Activated CD4-positive, alpha-beta T cell treated with anti-CD3 and anti-CD28 coated beads for 36 hours (primary cell): ENCODE results near the gene UFC1. TPM values are rescaled to one million over a fixed set of nuclear protein-coding genes. Genes with fewer than 3 reads are reported as not detected.

ENCODE experiments used
- ATAC-seq: fragments of 200-7000 bp; cut with Tn5 transposase; one replicate; pipeline ENCODE4 v1.10.0; 2021; ENCODE audit warnings: mild to moderate bottlenecking, moderate library complexity
- CTCF ChIA-PET: fragments of 350-600 bp; sonication (Branson Sonifier 250); formaldehyde crosslinking; loops from one replicate; lab custom pipeline; 2021; ENCODE audit warnings: antibody characterized with exemption; lab: Charles Lee
- POLR2A ChIA-PET: fragments of 350-600 bp; sonication (Branson Sonifier 250); formaldehyde crosslinking; loops from one replicate; lab custom pipeline; 2021; ENCODE audit warnings: antibody characterized with exemption, inconsistent platforms; lab: Charles Lee
- DNase-seq: peaks from one replicate; pipeline ENCODE4 v3.0.0-alpha.2; 2020
- H3K27ac Mint-ChIP-seq: one replicate; pipeline ENCODE4 v1.8.0; 2021; ENCODE audit warnings: mixed read lengths
- H3K27me3 Mint-ChIP-seq: one replicate; pipeline ENCODE4 v1.8.0; 2021; ENCODE audit warnings: mixed read lengths
- H3K36me3 Mint-ChIP-seq: one replicate; pipeline ENCODE4 v1.8.0; 2021; ENCODE audit warnings: low read depth, mixed read lengths
- H3K4me1 Mint-ChIP-seq: one replicate; pipeline ENCODE4 v1.8.0; 2021; ENCODE audit warnings: mixed read lengths
- H3K4me3 Mint-ChIP-seq: one replicate; pipeline ENCODE4 v1.8.0; 2021; ENCODE audit warnings: mild to moderate bottlenecking, moderate library complexity, mixed read lengths
- H3K9me3 Mint-ChIP-seq: one replicate; pipeline ENCODE4 v1.8.0; 2021; ENCODE audit warnings: low read depth, mixed read lengths
- intact Hi-C, 2 experiments: fragments of 100-400 bp; cut with DNase I in 1 of 2; cut with micrococcal nuclease in 1 of 2; formaldehyde crosslinking; loops; one replicate each; pipeline versions ENCODE4 v1.14.2 to v1.15.1; 2022 to 2024; cut with DNase I, micrococcal nuclease
- total RNA-seq, 2 experiments: library from RNA; stranded (reverse); gene quantifications; one replicate each; pipeline ENCODE4 v1.2.3, GENCODE V29; 2021

UFC1 gene
- total RNA-seq, 2 experiments from 2014 or later = 89.2 to 98.6 TPM

DNA sequence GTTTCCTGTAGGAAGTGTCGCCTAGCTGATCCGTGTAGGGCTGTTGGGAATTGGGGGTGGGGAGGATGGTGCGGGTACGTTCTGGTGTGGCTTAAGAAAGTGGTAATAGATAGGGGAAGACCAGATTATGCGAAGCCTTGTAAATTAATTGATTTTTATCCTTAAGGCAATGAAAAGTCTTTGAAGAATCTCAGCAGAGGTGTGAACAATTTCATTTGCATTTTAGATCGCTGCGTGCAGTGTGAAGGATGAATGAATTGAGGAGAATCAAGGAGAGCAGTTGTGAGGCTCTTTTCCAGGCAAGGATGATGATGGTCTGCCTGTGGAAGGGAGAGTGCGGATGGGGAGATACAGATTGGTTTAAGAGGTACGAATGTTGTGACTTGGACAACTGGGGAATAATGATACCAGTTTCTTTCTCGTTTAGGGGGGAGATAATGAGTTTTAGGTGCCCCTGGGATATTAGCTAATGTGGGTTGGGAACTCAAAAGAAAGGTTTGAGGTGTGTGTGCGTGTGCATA is 20.5 kb upstream of the UFC1 start:
- H3K4me1 Mint-ChIP-seq = peaks cover 37% of the 10 kb centered on the region
- no peaks in the 10 kb centered on the region for H3K27me3 Mint-ChIP-seq
- no peak overlapping the region for H3K4me3 Mint-ChIP-seq
- CTCF ChIA-PET = interaction anchor here (0.9 to 2.7 kb wide), 9 partner anchors 9 to 108 kb away, joined by 3 to 14 read pairs (median 4); partner anchors contain the start of genes PPOX, TOMM40L and UFC1
- no peaks in the 10 kb centered on the region for H3K9me3 Mint-ChIP-seq
- H3K27ac Mint-ChIP-seq = no peak overlapping the region
- DNase-seq (no peak), ATAC-seq (peak; percentile 2)
- POLR2A ChIA-PET = interaction anchor here (0.6 to 2.9 kb wide), 10 partner anchors 13 to 112 kb away, joined by 3 to 15 read pairs (median 5); partner anchors contain the start of genes ARHGAP30, B4GALT3, F11R and NIT1
- H3K36me3 Mint-ChIP-seq = peaks cover 33% of the 10 kb centered on the region
- intact Hi-C loops = loop anchor here (2.0 kb wide), 3 partner anchors 20 to 94 kb away; partner anchors contain the start of genes KLHDC9 (in 2 of the 2), TSTD1 (in 1 of the 2) and UFC1 (in 1 of the 2)

GRCh38 chr1:161137881-161138280 is 15.9 kb upstream of the UFC1 start:
- intact Hi-C loops = no loop called here
- H3K27me3 Mint-ChIP-seq = no peaks in the 10 kb centered on the region
- ChIA-PET POLR2A (no interaction called here), CTCF (interaction anchor here (0.6 to 3.1 kb wide), 12 partner anchors 8 to 149 kb away, joined by 3 to 11 read pairs (median 4); partner anchors contain the start of genes ARHGAP30, F11R and UFC1)
- H3K27ac Mint-ChIP-seq = no peak overlapping the region
- H3K36me3 Mint-ChIP-seq = peaks cover 3% of the 10 kb centered on the region
- no peak for DNase-seq
- no peak overlapping the region for H3K4me3 Mint-ChIP-seq
- peaks cover 3% of the 10 kb centered on the region for H3K4me1 Mint-ChIP-seq
- ATAC-seq = no peak
- no peaks in the 10 kb centered on the region for H3K9me3 Mint-ChIP-seq

DNA sequence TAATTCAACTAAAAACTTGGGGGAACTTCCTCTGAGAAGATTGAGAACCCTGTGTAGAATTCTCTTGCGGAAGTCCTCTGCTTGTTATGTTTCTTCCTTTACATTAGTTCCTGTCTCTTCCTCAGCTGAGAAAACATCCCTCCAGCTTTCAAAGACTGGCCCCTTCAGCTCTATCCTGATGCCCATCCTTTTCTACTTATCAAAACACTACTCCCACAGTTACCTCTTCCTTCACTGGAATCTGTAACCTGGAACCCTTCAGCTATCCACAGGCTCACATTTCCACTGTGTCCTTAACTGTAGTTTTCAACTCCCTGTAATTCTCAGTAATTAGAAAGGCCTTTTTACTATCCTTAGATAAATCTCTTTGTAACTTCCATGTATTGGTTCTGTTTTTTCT is 15.3 kb upstream of the UFC1 start:
- H3K9me3 Mint-ChIP-seq = no peaks in the 10 kb centered on the region
- peaks cover 3% of the 10 kb centered on the region for H3K36me3 Mint-ChIP-seq
- ChIA-PET POLR2A (interaction anchor here (0.6 kb wide), 2 partner anchors 45 to 78 kb away, joined by 5 to 7 read pairs; no protein-coding TSS in a partner anchor), CTCF (interaction anchor here (0.6 to 3.1 kb wide), 13 partner anchors 8 to 150 kb away, joined by 3 to 11 read pairs (median 4); partner anchors contain the start of genes ARHGAP30, F11R and UFC1)
- intact Hi-C loops = no loop called here
- H3K27ac Mint-ChIP-seq = peak overlapping the region; percentile 21
- ATAC-seq (no peak), DNase-seq (no peak)
- H3K27me3 Mint-ChIP-seq = no peaks in the 10 kb centered on the region
- no peak overlapping the region for H3K4me3 Mint-ChIP-seq
- peaks cover 3% of the 10 kb centered on the region for H3K4me1 Mint-ChIP-seq

- Mint-ChIP-seq H3K27ac (no peak overlapping the region), H3K4me3 (no peak overlapping the region), H3K27me3 (no peaks in the 10 kb centered on the region), H3K4me1 (peaks cover 3% of the 10 kb centered on the region), H3K9me3 (no peaks in the 10 kb centered on the region), H3K36me3 (peaks cover 3% of the 10 kb centered on the region)
- peak; percentile 53 for ATAC-seq
- intact Hi-C loops = loop anchor here in 1 of 2 experiments (1.0 to 5.0 kb wide), 3 partner anchors 32 to 142 kb away; no protein-coding TSS in a partner anchor
- peak; percentile 61 for DNase-seq
- ChIA-PET POLR2A (interaction anchor here (0.7 kb wide), 1 partner anchor 899 kb away, joined by 3 read pairs; no protein-coding TSS in a partner anchor), CTCF (interaction anchor here (0.8 to 3.1 kb wide), 5 partner anchors 34 to 187 kb away, joined by 3 to 11 read pairs (median 4); partner anchors contain the start of gene ARHGAP30)
Observed at GRCh38 chr1:161139766-161140165, 14.0 kb upstream of the UFC1 start.

GRCh38 chr1:161140755-161141400 is 12.9 kb upstream of the UFC1 start:
- H3K36me3 Mint-ChIP-seq = no peaks in the 10 kb centered on the region
- no peak overlapping the region for H3K27ac Mint-ChIP-seq
- POLR2A ChIA-PET = no interaction called here
- no peaks in the 10 kb centered on the region for H3K27me3 Mint-ChIP-seq
- no peaks in the 10 kb centered on the region for H3K4me1 Mint-ChIP-seq
- DNase-seq (no peak), ATAC-seq (no peak)
- H3K9me3 Mint-ChIP-seq = no peaks in the 10 kb centered on the region
- intact Hi-C loops = loop anchor here in 1 of 2 experiments (5.0 kb wide), 1 partner anchor 34 kb away; no protein-coding TSS in a partner anchor
- CTCF ChIA-PET = interaction anchor here (0.6 to 1.7 kb wide), 14 partner anchors 13 to 520 kb away, joined by 3 to 7 read pairs (median 4); partner anchors contain the start of gene USF1
- no peak overlapping the region for H3K4me3 Mint-ChIP-seq

GRCh38 chr1:161145832-161146231 is 7.9 kb upstream of the UFC1 start:
- Mint-ChIP-seq H3K9me3 (no peaks in the 10 kb centered on the region), H3K27ac (no peak overlapping the region), H3K4me3 (no peak overlapping the region), H3K4me1 (no peaks in the 10 kb centered on the region), H3K36me3 (no peaks in the 10 kb centered on the region), H3K27me3 (no peaks in the 10 kb centered on the region)
- CTCF ChIA-PET = interaction anchor here (0.8 to 1.1 kb wide), 2 partner anchors 9 to 20 kb away, joined by 3 to 4 read pairs; partner anchors contain the start of gene PPOX
- POLR2A ChIA-PET = interaction anchor here (0.8 kb wide), 1 partner anchor 107 kb away, joined by 3 read pairs; the partner anchor contains the start of gene TSTD1
- intact Hi-C loops = no loop called here
- DNase-seq (no peak), ATAC-seq (no peak)

- ChIA-PET POLR2A (interaction anchor here (0.6 to 2.6 kb wide), 6 partner anchors 12 to 83 kb away, joined by 5 to 13 read pairs (median 6); partner anchors contain the start of genes ARHGAP30, DEDD, NIT1 and PFDN2), CTCF (interaction anchor here (0.7 to 2.7 kb wide), 9 partner anchors 13 to 229 kb away, joined by 3 to 14 read pairs (median 5); partner anchors contain the start of genes DEDD, NIT1, PFDN2 and PPOX)
- DNase-seq (no peak), ATAC-seq (peak; percentile 6)
- Mint-ChIP-seq H3K4me3 (peak overlapping the region; percentile 94), H3K27me3 (no peaks in the 10 kb centered on the region), H3K36me3 (peaks cover 8% of the 10 kb centered on the region), H3K27ac (peak overlapping the region; percentile 89), H3K9me3 (no peaks in the 10 kb centered on the region), H3K4me1 (peaks cover 16% of the 10 kb centered on the region)
- intact Hi-C loops = loop anchor here (1.0 to 5.0 kb wide), 6 partner anchors 20 to 106 kb away; partner anchors contain the start of genes DEDD (in 2 of the 2), ARHGAP30 (in 1 of the 2), NIT1 (in 1 of the 2) and PFDN2 (in 1 of the 2)
Observed at GRCh38 chr1:161153176-161153575, 602 bp upstream of the UFC1 start.

DNA sequence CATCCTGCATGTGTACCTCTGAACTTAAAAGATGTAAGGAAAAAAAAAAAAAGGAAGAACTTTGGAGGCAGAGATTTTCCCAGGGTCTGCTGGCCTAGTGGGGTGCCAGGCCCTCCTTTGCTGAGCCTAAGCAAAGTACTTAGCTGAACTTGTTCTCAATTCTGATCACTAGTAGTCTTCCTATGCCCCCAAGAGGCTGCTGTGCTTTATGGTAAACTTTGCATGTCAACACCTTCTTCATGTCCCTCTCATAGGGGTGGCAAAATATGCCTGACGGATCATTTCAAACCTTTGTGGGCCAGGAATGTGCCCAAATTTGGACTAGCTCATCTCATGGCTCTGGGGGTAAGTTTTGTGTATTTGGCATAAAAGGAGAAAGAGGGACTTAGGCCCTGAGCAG is 4.1 kb downstream of the UFC1 start:
- Mint-ChIP-seq H3K4me1 (peaks cover 48% of the 10 kb centered on the region), H3K27me3 (no peaks in the 10 kb centered on the region), H3K9me3 (no peaks in the 10 kb centered on the region), H3K36me3 (peaks cover 30% of the 10 kb centered on the region), H3K4me3 (no peak overlapping the region), H3K27ac (no peak overlapping the region)
- no peak for ATAC-seq
- DNase-seq = no peak
- intact Hi-C loops = loop anchor here (2.0 kb wide), 3 partner anchors 19 to 89 kb away; partner anchors contain the start of genes ARHGAP30 (in 1 of the 2), B4GALT3 (in 1 of the 2), NIT1 (in 1 of the 2) and PFDN2 (in 1 of the 2)
- ChIA-PET CTCF (interaction anchor here (0.7 to 1.7 kb wide), 7 partner anchors 8 to 213 kb away, joined by 3 to 11 read pairs (median 4); partner anchors contain the start of gene PPOX), POLR2A (interaction anchor here (0.6 to 1.1 kb wide), 2 partner anchors 9 to 28 kb away, joined by 4 to 10 read pairs; partner anchors contain the start of gene PPOX)

DNA sequence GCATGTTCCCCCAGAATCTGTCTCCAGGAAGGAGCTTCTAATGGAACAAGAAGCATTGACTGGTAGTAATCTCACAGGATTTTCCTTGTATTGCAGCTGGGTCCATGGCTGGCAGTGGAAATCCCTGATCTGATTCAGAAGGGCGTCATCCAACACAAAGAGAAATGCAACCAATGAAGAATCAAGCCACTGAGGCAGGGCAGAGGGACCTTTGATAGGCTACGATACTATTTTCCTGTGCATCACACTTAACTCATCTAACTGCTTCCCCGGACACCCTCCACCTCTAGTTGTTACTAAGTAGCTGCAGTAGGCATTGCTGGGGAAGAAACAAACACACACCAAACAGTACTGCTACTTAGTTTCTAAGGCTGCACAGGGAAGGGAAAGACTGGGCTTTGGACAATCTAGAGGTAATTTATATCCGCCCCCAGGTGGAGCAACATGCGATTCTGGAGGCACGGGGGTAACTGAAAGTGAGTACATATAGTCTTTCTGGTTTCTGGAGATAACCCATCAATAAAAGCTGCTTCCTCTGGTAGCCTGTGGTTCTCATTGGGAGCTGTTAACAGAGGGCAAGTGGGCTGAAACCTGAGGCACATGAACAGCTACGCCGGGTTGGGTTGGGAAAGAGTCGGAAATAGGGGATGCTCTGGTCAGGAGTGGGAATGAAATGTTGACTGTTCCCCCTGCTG is 4.7 kb downstream of the UFC1 start:
- no peak for DNase-seq
- ChIA-PET CTCF (interaction anchor here (0.8 to 1.7 kb wide), 5 partner anchors 8 to 212 kb away, joined by 3 to 11 read pairs (median 4); partner anchors contain the start of gene PPOX), POLR2A (interaction anchor here (0.6 kb wide), 2 partner anchors 28 to 231 kb away, joined by 3 to 10 read pairs; no protein-coding TSS in a partner anchor)
- no peaks in the 10 kb centered on the region for H3K9me3 Mint-ChIP-seq
- H3K4me1 Mint-ChIP-seq = peaks cover 49% of the 10 kb centered on the region
- ATAC-seq = no peak
- H3K36me3 Mint-ChIP-seq = peaks cover 36% of the 10 kb centered on the region
- no peaks in the 10 kb centered on the region for H3K27me3 Mint-ChIP-seq
- H3K4me3 Mint-ChIP-seq = peak overlapping the region; percentile 79
- peak overlapping the region; percentile 81 for H3K27ac Mint-ChIP-seq
- intact Hi-C loops = loop anchor here (1.0 to 2.0 kb wide), 9 partner anchors 18 to 112 kb away; partner anchors contain the start of genes B4GALT3 (in 2 of the 2), NIT1 (in 2 of the 2), PFDN2 (in 2 of the 2) and ARHGAP30 (in 1 of the 2)
